ENCODE measurements around the gene OSBPL9. TPM values are rescaled to one million over a fixed set of nuclear protein-coding genes. Genes with fewer than 3 reads are reported as not detected.
A peak's percentile ranks its signal among the peaks of the same experiment; 100 is the strongest.

The OSBPL9 gene
- total RNA-seq, 1 donor from 2014 or later: 149 TPM

DNA sequence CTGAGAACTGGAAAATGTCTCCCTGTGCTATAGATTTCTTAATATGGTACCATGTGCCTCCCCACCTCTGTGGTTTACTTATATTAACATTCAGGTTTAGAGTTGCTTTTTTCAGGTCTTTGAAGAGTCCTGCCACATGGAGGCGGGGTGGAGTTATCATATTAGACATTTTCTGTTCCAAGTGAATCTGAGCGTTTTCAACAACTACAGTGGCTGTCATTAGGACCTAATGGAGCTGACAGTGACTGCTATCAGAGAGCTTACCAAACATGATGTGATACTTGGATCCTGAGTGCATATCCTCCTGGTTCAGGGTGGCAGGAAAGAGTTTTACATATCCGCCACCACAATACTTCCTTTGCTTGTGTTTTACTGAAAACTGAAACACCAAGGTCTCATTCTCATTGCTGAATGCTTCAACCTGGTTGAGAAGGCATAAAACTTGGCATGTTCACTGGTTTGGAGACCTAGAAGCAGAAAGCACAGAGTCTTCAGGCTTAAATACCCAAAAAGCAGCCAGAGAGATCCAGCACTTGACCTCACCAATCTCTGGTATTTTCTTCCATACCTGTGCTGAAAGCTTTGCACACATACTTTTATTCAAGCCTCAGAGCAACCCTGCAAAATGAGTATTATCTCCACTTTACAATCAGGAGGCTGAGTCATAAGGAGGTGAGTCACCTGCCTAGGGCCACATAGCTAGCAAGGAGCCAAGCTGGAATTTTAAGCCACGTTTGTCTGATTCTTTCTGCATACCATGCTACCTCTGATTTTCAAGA lies 47.4 kb upstream of the OSBPL9 start:
- Histone ChIP-seq H3K4me2 (no peak overlapping the region), H3K4me3 (no peak overlapping the region), H3K27ac (no peak overlapping the region), H3K36me3 (no peaks in the 10 kb centered on the region), H4K20me1 (ENCODE audit: low read depth) (no peaks in the 10 kb centered on the region), H3K79me2 (ENCODE audit: low read depth) (no peaks in the 10 kb centered on the region), H3K9ac (no peak overlapping the region), H2AFZ (replicated peaks) (no peak overlapping the region), H3K27me3 (no peaks in the 10 kb centered on the region), H3K9me3 (ENCODE audit: low read depth) (no peaks in the 10 kb centered on the region), H3K4me1 (peaks cover 6% of the 10 kb centered on the region), H3F3A (ENCODE audit: low read depth) (no peaks in the 10 kb centered on the region)
- no peak for DNase-seq (ENCODE audit: low spot score)
- Mint-ChIP-seq H3K27me3 (ENCODE audit: insufficient read depth, low read depth) (peaks cover 3% of the 10 kb centered on the region), H3K9me3 (no peaks in the 10 kb centered on the region), H3K4me3 (no peak overlapping the region), H3K27ac (no peak overlapping the region), H3K36me3 (no peaks in the 10 kb centered on the region), H3K4me1 (peaks cover 20% of the 10 kb centered on the region)
- TF ChIP-seq EZH2 (IDR thresholded peaks at IDR 0.05): no peak
- TF ChIP-seq EZH2phosphoT487 (IDR thresholded peaks at IDR 0.05): no peak
- TF ChIP-seq, protein P1, sequence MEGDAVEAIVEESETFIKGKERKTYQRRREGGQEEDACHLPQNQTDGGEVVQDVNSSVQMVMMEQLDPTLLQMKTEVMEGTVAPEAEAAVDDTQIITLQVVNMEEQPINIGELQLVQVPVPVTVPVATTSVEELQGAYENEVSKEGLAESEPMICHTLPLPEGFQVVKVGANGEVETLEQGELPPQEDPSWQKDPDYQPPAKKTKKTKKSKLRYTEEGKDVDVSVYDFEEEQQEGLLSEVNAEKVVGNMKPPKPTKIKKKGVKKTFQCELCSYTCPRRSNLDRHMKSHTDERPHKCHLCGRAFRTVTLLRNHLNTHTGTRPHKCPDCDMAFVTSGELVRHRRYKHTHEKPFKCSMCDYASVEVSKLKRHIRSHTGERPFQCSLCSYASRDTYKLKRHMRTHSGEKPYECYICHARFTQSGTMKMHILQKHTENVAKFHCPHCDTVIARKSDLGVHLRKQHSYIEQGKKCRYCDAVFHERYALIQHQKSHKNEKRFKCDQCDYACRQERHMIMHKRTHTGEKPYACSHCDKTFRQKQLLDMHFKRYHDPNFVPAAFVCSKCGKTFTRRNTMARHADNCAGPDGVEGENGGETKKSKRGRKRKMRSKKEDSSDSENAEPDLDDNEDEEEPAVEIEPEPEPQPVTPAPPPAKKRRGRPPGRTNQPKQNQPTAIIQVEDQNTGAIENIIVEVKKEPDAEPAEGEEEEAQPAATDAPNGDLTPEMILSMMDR (IDR thresholded peaks at IDR 0.05): no peak

DNA sequence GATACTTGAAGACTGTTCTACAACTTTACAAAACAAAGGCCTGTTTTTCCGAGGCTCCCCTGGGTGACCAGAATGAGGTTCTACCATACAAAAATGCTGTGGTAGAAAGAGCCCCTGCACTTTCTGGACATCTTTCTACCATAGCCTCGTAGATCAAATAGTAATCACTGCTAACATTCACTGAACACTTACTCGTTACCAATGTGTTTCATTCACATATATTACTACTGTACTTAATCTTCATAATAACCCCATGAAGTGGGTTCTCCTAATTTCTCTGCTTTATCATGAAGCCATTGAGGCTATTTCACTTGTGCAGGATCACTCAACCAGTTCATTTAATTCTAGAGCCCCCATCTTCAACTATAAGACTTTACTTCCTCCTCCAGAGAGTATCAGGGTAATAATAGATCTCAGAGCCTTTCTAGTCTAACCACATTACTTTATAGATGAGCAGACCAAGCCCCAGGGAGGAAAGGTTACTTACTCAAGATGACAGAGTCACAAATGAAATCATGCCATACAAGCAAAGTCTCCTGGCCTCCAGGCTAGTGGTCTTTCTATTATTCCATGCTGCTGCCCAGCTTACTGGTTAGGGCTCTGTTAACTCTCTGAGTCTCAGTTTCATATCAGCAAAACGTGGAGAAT lies 46.7 kb upstream of the OSBPL9 start:
- H2AFZ ChIP-seq (replicated peaks): no peak overlapping the region
- TF ChIP-seq, protein P1 (IDR thresholded peaks at IDR 0.05): no peak
- TF ChIP-seq EZH2 (IDR thresholded peaks at IDR 0.05): no peak
- TF ChIP-seq EZH2phosphoT487 (IDR thresholded peaks at IDR 0.05): no peak
- H3K4me3 Mint-ChIP-seq: no peak overlapping the region

DNA sequence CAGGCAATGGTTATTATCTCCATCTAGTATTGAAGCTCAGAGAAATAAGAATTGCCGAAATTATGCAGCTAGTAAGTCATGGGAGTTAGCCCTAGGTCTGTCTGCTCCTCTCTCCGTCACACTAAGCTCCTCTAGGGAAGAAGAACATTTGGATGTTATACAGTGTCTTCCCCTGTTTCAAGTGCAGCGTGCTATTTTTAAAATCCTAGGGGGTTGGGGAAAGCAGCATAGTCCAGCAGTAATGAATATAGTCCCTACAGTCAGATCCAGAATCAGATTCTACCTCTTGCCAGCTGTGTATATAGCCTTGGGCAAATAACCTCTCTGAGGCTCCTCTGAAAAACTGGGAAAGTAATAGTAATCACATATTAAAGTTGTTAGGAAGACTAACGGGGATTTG lies 44.5 kb upstream of the OSBPL9 start:
- no peak overlapping the region for H3K4me2 ChIP-seq
- Mint-ChIP-seq H3K4me1 (peaks cover 20% of the 10 kb centered on the region), H3K9me3 (no peaks in the 10 kb centered on the region), H3K36me3 (no peaks in the 10 kb centered on the region), H3K27me3 (ENCODE audit: insufficient read depth, low read depth) (peaks cover 6% of the 10 kb centered on the region), H3K4me3 (no peak overlapping the region), H3K27ac (peak overlapping the region; percentile 32)
- no peak overlapping the region for H3K4me3 ChIP-seq
- TF ChIP-seq EZH2phosphoT487 (IDR thresholded peaks at IDR 0.05): no peak
- TF ChIP-seq EZH2 (IDR thresholded peaks at IDR 0.05): no peak
- no peak overlapping the region for H3K9ac ChIP-seq
- no peaks in the 10 kb centered on the region for H3F3A ChIP-seq (ENCODE audit: low read depth)
- no peaks in the 10 kb centered on the region for H3K36me3 ChIP-seq
- no peak for DNase-seq (ENCODE audit: low spot score)
- no peaks in the 10 kb centered on the region for H4K20me1 ChIP-seq (ENCODE audit: low read depth)
- H3K4me1 ChIP-seq: peaks cover 6% of the 10 kb centered on the region
- H3K79me2 ChIP-seq (ENCODE audit: low read depth): no peaks in the 10 kb centered on the region
- no peaks in the 10 kb centered on the region for H3K27me3 ChIP-seq
- no peak overlapping the region for H2AFZ ChIP-seq (replicated peaks)
- no peak overlapping the region for H3K27ac ChIP-seq
- H3K9me3 ChIP-seq (ENCODE audit: low read depth): no peaks in the 10 kb centered on the region

More for the DNA sequence above, 46.7 kb upstream of the OSBPL9 start:
- Histone ChIP-seq H3K79me2 (ENCODE audit: low read depth) (no peaks in the 10 kb centered on the region), H3K9ac (no peak overlapping the region), H3F3A (ENCODE audit: low read depth) (no peaks in the 10 kb centered on the region), H3K4me2 (no peak overlapping the region), H3K4me3 (no peak overlapping the region), H4K20me1 (ENCODE audit: low read depth) (no peaks in the 10 kb centered on the region), H3K27me3 (no peaks in the 10 kb centered on the region), H3K4me1 (peaks cover 6% of the 10 kb centered on the region), H3K36me3 (no peaks in the 10 kb centered on the region), H3K9me3 (ENCODE audit: low read depth) (no peaks in the 10 kb centered on the region), H3K27ac (no peak overlapping the region)
- DNase-seq (ENCODE audit: low spot score): no peak
- Mint-ChIP-seq H3K4me1 (peaks cover 20% of the 10 kb centered on the region), H3K9me3 (no peaks in the 10 kb centered on the region), H3K36me3 (no peaks in the 10 kb centered on the region), H3K27ac (no peak overlapping the region), H3K27me3 (ENCODE audit: insufficient read depth, low read depth) (peaks cover 3% of the 10 kb centered on the region)

GRCh38 chr1:51574796-51575195 lies 42.1 kb upstream of the OSBPL9 start:
- no peak overlapping the region for H3K9ac ChIP-seq
- H3K27ac Mint-ChIP-seq: no peak overlapping the region
- no peaks in the 10 kb centered on the region for H3K36me3 Mint-ChIP-seq
- H3K9me3 Mint-ChIP-seq: no peaks in the 10 kb centered on the region
- no peak overlapping the region for H2AFZ ChIP-seq (replicated peaks)
- no peak overlapping the region for H3K4me3 Mint-ChIP-seq
- H3K27me3 ChIP-seq: no peaks in the 10 kb centered on the region
- no peak overlapping the region for H3K4me2 ChIP-seq
- DNase-seq (ENCODE audit: low spot score): no peak
- H3K9me3 ChIP-seq (ENCODE audit: low read depth): no peaks in the 10 kb centered on the region
- H3K27ac ChIP-seq: no peak overlapping the region
- H3F3A ChIP-seq (ENCODE audit: low read depth): no peaks in the 10 kb centered on the region
- no peak overlapping the region for H3K4me3 ChIP-seq
- peaks cover 6% of the 10 kb centered on the region for H3K27me3 Mint-ChIP-seq (ENCODE audit: insufficient read depth, low read depth)
- TF ChIP-seq EZH2phosphoT487 (IDR thresholded peaks at IDR 0.05) (no peak), EZH2 (IDR thresholded peaks at IDR 0.05) (no peak)
- TF ChIP-seq, protein P1 (IDR thresholded peaks at IDR 0.05): no peak
- H3K36me3 ChIP-seq: no peaks in the 10 kb centered on the region
- peaks cover 15% of the 10 kb centered on the region for H3K4me1 Mint-ChIP-seq
- H4K20me1 ChIP-seq (ENCODE audit: low read depth): no peaks in the 10 kb centered on the region
- no peaks in the 10 kb centered on the region for H3K79me2 ChIP-seq (ENCODE audit: low read depth)
- H3K4me1 ChIP-seq: peaks cover 6% of the 10 kb centered on the region
